ENCODE data around the gene TET1.
"Not testable (repeated sequence)": the region's sequence is repeated elsewhere in the genome, so short reads cannot be mapped to it uniquely, and the experiment has no call there.

The TET1 gene

GRCh38 chr10:68564712-68565111 is 4.6 kb downstream of the TET1 start:
- no peak for DNase-seq

- DNase-seq: no peak
These were observed 5.5 kb downstream of the TET1 start for GRCh38 chr10:68565658-68566057.

- no peak for DNase-seq
These were observed 6.2 kb downstream of the TET1 start for GRCh38 chr10:68566351-68566750.

GRCh38 chr10:68566955-68567354 is 6.8 kb downstream of the TET1 start:
- DNase-seq: no peak

- no peak for DNase-seq
These were observed 12.0 kb downstream of the TET1 start for GRCh38 chr10:68572151-68572550.

GRCh38 chr10:68574051-68574450 is 13.9 kb downstream of the TET1 start:
- no peak for DNase-seq

- no peak for DNase-seq
These were observed 16.0 kb downstream of the TET1 start for GRCh38 chr10:68576118-68576517.

GRCh38 chr10:68578974-68579373 is 18.8 kb downstream of the TET1 start:
- DNase-seq: no peak

- not testable (repeated sequence) for DNase-seq
These were observed 24.1 kb downstream of the TET1 start for GRCh38 chr10:68584187-68584586.

- no peak for DNase-seq
These were observed 26.6 kb downstream of the TET1 start for GRCh38 chr10:68586606-68587305.

GRCh38 chr10:68594405-68594804 is 34.3 kb downstream of the TET1 start:
- no peak for DNase-seq

- DNase-seq: no peak
These were observed 35.4 kb downstream of the TET1 start for GRCh38 chr10:68595513-68595912.

GRCh38 chr10:68597407-68597806 is 37.3 kb downstream of the TET1 start:
- no peak for DNase-seq

- no peak for DNase-seq
These were observed 39.0 kb downstream of the TET1 start for GRCh38 chr10:68598978-68599770.

GRCh38 chr10:68599771-68600040 is 39.6 kb downstream of the TET1 start:
- no peak for DNase-seq

GRCh38 chr10:68600041-68600778 is 40.1 kb downstream of the TET1 start:
- DNase-seq: peak; percentile 74

GRCh38 chr10:68601501-68602265 is 41.5 kb downstream of the TET1 start:
- DNase-seq: no peak

GRCh38 chr10:68602434-68602833 is 42.3 kb downstream of the TET1 start:
- no peak for DNase-seq

- no peak for DNase-seq
These were observed 43.6 kb downstream of the TET1 start for GRCh38 chr10:68603766-68604165.

GRCh38 chr10:68604441-68604840 is 44.3 kb downstream of the TET1 start:
- DNase-seq: no peak

- DNase-seq: no peak
These were observed 46.8 kb downstream of the TET1 start for GRCh38 chr10:68606918-68607317.

GRCh38 chr10:68610023-68610422 is 49.9 kb downstream of the TET1 start:
- DNase-seq: not testable (repeated sequence)

GRCh38 chr10:68611227-68611626 is 51.1 kb downstream of the TET1 start:
- no peak for DNase-seq

All from activated effector memory CD4-positive, alpha-beta T cell treated with anti-CD3 and anti-CD28 coated beads, Interleukin-2, amount 50 U/mL, for 16 hours (primary cell).